ENCODE data around the gene ARID1B.

The ARID1B gene

DNA sequence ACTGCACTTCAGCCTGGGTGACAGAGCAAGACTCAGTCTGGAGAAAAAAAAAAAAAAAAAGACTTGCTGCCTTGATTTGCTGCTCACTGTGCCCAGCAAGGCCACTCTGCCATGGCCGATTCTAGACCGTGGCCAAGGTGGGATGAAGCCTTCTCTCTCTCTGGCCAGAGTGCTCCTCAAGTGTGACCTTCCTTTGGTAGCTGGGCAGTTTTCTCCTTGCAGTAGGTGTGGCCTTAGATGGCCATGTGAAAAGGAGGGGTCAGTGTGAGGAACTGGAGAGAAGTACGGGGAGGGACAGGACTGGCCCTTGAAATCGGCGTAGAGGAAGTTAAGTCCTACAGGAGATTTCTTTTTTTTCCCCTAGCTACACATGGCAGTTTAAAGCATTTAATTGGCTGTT, 272.0 kb downstream of the ARID1B start:
- no peak for TF ChIP-seq FOXP2 (optimal IDR thresholded peaks at IDR 0.05; ENCODE audit: borderline replicate concordance, extremely low read depth, extremely low read length, insufficient read depth)
- TF ChIP-seq POLR2AphosphoS5 (IDR thresholded peaks at IDR 0.05; ENCODE audit: low read depth, low read length): no peak
- no peak for TF ChIP-seq SIN3A (IDR thresholded peaks at IDR 0.05; ENCODE audit: borderline replicate concordance, insufficient read depth, low read length)
- no peak for TF ChIP-seq TAF1 (IDR thresholded peaks at IDR 0.05; ENCODE audit: borderline replicate concordance, insufficient read depth, low read length)
- TF ChIP-seq, protein P1, sequence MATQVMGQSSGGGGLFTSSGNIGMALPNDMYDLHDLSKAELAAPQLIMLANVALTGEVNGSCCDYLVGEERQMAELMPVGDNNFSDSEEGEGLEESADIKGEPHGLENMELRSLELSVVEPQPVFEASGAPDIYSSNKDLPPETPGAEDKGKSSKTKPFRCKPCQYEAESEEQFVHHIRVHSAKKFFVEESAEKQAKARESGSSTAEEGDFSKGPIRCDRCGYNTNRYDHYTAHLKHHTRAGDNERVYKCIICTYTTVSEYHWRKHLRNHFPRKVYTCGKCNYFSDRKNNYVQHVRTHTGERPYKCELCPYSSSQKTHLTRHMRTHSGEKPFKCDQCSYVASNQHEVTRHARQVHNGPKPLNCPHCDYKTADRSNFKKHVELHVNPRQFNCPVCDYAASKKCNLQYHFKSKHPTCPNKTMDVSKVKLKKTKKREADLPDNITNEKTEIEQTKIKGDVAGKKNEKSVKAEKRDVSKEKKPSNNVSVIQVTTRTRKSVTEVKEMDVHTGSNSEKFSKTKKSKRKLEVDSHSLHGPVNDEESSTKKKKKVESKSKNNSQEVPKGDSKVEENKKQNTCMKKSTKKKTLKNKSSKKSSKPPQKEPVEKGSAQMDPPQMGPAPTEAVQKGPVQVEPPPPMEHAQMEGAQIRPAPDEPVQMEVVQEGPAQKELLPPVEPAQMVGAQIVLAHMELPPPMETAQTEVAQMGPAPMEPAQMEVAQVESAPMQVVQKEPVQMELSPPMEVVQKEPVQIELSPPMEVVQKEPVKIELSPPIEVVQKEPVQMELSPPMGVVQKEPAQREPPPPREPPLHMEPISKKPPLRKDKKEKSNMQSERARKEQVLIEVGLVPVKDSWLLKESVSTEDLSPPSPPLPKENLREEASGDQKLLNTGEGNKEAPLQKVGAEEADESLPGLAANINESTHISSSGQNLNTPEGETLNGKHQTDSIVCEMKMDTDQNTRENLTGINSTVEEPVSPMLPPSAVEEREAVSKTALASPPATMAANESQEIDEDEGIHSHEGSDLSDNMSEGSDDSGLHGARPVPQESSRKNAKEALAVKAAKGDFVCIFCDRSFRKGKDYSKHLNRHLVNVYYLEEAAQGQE (IDR thresholded peaks at IDR 0.05; ENCODE audit: insufficient read depth in 1 of 2, low read depth in 2 of 2, low read length in 2 of 2): no peak

DNA sequence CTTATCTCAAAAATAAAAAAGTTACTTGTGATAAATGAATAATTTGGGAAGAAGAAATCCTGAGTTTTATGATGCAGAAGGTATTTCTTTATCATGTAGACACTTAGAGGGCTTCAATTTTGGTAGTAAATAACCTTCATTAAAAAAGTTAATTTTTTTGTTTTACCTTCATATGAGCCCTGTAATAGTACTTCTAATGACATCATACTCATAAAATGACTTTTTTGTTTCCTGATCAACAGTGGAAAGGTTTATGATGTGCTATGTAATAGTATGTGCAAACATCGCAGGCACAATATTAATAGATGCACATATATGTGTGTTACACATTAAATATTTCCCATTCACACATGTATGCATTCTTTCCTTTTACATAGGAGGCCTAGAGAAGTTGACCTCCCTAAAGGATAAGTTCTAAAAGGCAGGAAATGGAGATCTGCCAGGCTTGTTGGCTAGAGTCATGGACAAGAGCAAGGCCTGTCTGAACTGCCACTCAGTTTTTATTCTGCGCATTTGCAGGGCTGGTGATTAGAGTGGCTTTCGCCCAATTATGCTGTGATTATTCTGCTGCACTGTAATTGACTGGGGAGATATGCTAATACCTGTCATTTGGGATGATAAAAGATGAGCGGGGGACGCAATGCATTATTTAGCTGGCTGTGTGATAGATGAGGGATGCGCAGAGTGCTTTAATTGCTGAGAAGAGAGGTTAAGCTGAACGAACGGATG, 273.5 kb downstream of the ARID1B start:
- TF ChIP-seq FOXP2 (optimal IDR thresholded peaks at IDR 0.05; ENCODE audit: borderline replicate concordance, extremely low read depth, extremely low read length, insufficient read depth): no peak
- no peak for TF ChIP-seq SIN3A (IDR thresholded peaks at IDR 0.05; ENCODE audit: borderline replicate concordance, insufficient read depth, low read length)
- no peak for TF ChIP-seq POLR2AphosphoS5 (IDR thresholded peaks at IDR 0.05; ENCODE audit: low read depth, low read length)
- TF ChIP-seq, protein P1 (IDR thresholded peaks at IDR 0.05; ENCODE audit: insufficient read depth in 1 of 2, low read depth in 2 of 2, low read length in 2 of 2): no peak
- TF ChIP-seq TAF1 (IDR thresholded peaks at IDR 0.05; ENCODE audit: borderline replicate concordance, insufficient read depth, low read length): no peak

- no peak for TF ChIP-seq POLR2AphosphoS5 (IDR thresholded peaks at IDR 0.05; ENCODE audit: low read depth, low read length)
- TF ChIP-seq TAF1 (IDR thresholded peaks at IDR 0.05; ENCODE audit: borderline replicate concordance, insufficient read depth, low read length): no peak
- no peak for TF ChIP-seq FOXP2 (optimal IDR thresholded peaks at IDR 0.05; ENCODE audit: borderline replicate concordance, extremely low read depth, extremely low read length, insufficient read depth)
- TF ChIP-seq, protein P1 (IDR thresholded peaks at IDR 0.05; ENCODE audit: insufficient read depth in 1 of 2, low read depth in 2 of 2, low read length in 2 of 2): no peak
- TF ChIP-seq SIN3A (IDR thresholded peaks at IDR 0.05; ENCODE audit: borderline replicate concordance, insufficient read depth, low read length): no peak
These were observed 277.4 kb downstream of the ARID1B start for GRCh38 chr6:157054531-157054979.

GRCh38 chr6:157055863-157056262, 278.7 kb downstream of the ARID1B start:
- no peak for TF ChIP-seq SIN3A (IDR thresholded peaks at IDR 0.05; ENCODE audit: borderline replicate concordance, insufficient read depth, low read length)
- TF ChIP-seq FOXP2 (optimal IDR thresholded peaks at IDR 0.05; ENCODE audit: borderline replicate concordance, extremely low read depth, extremely low read length, insufficient read depth): no peak
- TF ChIP-seq, protein P1 (IDR thresholded peaks at IDR 0.05; ENCODE audit: insufficient read depth in 1 of 2, low read depth in 2 of 2, low read length in 2 of 2): no peak
- TF ChIP-seq POLR2AphosphoS5 (IDR thresholded peaks at IDR 0.05; ENCODE audit: low read depth, low read length): no peak
- no peak for TF ChIP-seq TAF1 (IDR thresholded peaks at IDR 0.05; ENCODE audit: borderline replicate concordance, insufficient read depth, low read length)
